Esophagus squamous epithelium (tissue), 4 donors: Measurements from ENCODE around the gene DCDC2C.

Source experiments
- CTCF ChIP-seq, 6 experiments: fragments of 450-650 bp in 4 of 6; fragments of 200-600 bp in 2 of 6; sonication (generic) in 2 of 6; IDR thresholded peaks; one replicate each; pipeline ENCODE4 v1.5.1; 2016 to 2019; ENCODE audit warnings: antibody characterized with exemption in 6 of 6, mild to moderate bottlenecking in 4 of 6, moderate library complexity in 4 of 6
- POLR2A ChIP-seq, 4 donors: fragments of 450-650 bp; IDR thresholded peaks; one replicate each; pipeline ENCODE4 v1.6.1; 2017; ENCODE audit warnings: antibody characterized with exemption in 4 of 4, mild to moderate bottlenecking in 4 of 4, moderate library complexity in 3 of 4

DNA sequence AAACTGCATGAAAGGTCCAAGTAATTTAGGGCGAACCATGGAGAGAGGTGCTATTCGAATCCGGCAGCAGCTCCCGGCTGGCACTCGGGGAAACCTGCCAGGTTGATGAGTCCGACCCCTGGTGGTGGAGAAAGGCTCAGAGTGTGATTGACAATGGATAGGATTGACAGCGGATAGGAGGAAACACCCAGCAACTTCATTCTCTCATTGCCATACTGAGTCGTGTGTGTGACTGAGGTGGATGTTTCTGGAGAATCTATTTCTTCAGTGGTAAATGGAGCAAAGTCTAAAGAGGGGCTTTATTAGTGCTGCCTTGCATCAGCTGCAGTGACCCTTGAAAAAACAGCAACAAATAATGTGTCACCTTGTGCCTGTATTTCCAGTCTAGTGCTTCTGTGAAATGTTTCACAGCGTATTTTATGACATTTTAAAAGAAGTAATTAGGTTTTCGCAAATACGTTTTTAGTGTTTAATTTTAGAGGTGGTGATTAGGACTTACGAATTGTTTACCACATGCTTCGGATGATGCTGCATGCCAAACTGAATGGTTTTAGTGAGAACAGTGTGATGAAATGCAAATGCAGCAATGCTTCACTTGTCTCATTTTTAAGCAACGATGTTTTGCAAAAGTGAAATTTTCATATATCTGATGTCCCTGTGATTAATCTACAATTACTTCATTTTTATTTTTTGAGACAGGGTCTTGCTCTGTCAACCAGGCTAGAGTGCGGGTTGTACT is 102.0 kb downstream of the DCDC2C start:
- TF ChIP-seq CTCF (IDR thresholded peaks at IDR 0.05) (no peak), POLR2A (IDR thresholded peaks at IDR 0.05) (no peak)
